ENCODE measurements around the gene CEMIP.
"Not testable (repeated sequence)": the region's sequence is repeated elsewhere in the genome, so short reads cannot be mapped to it uniquely, and the experiment has no call there.

CEMIP gene

DNA sequence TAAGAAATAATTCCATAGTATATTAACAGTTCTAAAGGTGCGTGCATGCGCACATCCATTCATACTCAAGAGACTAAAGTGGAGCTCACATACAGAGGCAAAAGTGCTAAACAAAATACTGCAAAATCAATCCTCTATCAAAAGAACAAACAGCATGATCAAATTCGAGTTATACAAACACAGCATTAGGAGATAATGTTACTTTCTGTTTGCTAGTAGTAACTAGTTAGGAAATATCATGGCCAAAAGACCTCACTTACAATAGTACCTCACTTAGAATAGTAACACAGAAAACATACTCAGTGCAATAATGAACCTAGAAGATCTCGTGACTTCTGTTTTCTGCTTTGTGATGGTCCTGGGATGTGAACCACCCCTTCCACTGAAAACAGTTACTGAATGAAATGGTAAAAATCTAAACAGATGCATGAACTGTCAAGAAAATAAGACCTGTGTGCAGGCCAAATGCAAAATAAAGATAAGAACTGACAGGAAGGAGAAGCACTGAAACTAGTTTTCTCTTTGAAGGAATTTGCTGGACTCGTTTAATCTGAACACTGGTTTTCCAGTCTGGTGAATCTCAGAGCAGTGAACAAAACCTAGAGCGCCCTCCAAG is 20.9 kb upstream of the CEMIP start:
- Histone ChIP-seq H3K36me3 (ENCODE audit: insufficient read depth, low read length) (no peaks in the 10 kb centered on the region), H3K9ac (ENCODE audit: low read length) (no peak overlapping the region), H3K27ac (ENCODE audit: low read depth, low read length) (no peak overlapping the region), H3K27me3 (ENCODE audit: control insufficient read depth in 1 of 2, insufficient read depth in 2 of 2, low read length in 2 of 2) (no peaks in the 10 kb centered on the region), H3K4me3 (ENCODE audit: low read depth in 1 of 2, low read length in 2 of 2) (no peak overlapping the region), H3K4me1 (ENCODE audit: insufficient read depth, low read length) (no peaks in the 10 kb centered on the region), H3K9me3 (ENCODE audit: low read length) (no peaks in the 10 kb centered on the region)

- H3K27me3 ChIP-seq (ENCODE audit: control insufficient read depth in 1 of 2, insufficient read depth in 2 of 2, low read length in 2 of 2), result no peaks in the 10 kb centered on the region
- no peaks in the 10 kb centered on the region for H3K9me3 ChIP-seq (ENCODE audit: low read length)
- H3K4me1 ChIP-seq (ENCODE audit: insufficient read depth, low read length), result no peaks in the 10 kb centered on the region
- H3K9ac ChIP-seq (ENCODE audit: low read length), result no peak overlapping the region
- no peak overlapping the region for H3K27ac ChIP-seq (ENCODE audit: low read depth, low read length)
- H3K36me3 ChIP-seq (ENCODE audit: insufficient read depth, low read length), result no peaks in the 10 kb centered on the region
- H3K4me3 ChIP-seq (ENCODE audit: low read depth in 1 of 2, low read length in 2 of 2), result no peak overlapping the region
These were observed 18.2 kb upstream of the CEMIP start for GRCh38 chr15:80760960-80761359.

DNA sequence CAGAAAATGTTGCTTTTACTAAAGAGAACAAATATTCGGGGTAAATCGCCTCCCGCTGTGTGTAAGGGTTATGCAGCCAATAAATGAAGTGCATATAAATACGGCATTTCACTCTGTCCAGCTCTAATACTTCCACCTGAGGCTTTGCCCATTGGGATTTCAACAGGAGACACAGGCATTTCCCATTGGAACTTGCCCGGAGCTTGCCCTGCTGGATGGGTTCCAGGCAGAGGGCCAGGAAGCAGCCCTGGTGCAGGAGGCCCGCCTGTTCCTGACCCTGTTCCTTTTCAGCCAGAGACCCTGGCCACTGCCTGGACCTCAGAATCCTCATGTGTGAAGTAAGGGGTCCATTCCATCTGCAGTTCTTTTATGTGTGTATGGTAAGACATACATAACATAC is 17.4 kb upstream of the CEMIP start:
- H3K9ac ChIP-seq (ENCODE audit: low read length), result no peak overlapping the region
- H3K9me3 ChIP-seq (ENCODE audit: low read length), result no peaks in the 10 kb centered on the region
- H3K4me3 ChIP-seq (ENCODE audit: low read depth in 1 of 2, low read length in 2 of 2), result no peak overlapping the region
- H3K27ac ChIP-seq (ENCODE audit: low read depth, low read length), result no peak overlapping the region
- H3K27me3 ChIP-seq (ENCODE audit: control insufficient read depth in 1 of 2, insufficient read depth in 2 of 2, low read length in 2 of 2), result no peaks in the 10 kb centered on the region
- no peaks in the 10 kb centered on the region for H3K4me1 ChIP-seq (ENCODE audit: insufficient read depth, low read length)
- H3K36me3 ChIP-seq (ENCODE audit: insufficient read depth, low read length), result no peaks in the 10 kb centered on the region

GRCh38 chr15:80763235-80763634 is 15.9 kb upstream of the CEMIP start:
- H3K4me3 ChIP-seq (ENCODE audit: low read depth in 1 of 2, low read length in 2 of 2); H3K27me3 ChIP-seq (ENCODE audit: control insufficient read depth in 1 of 2, insufficient read depth in 2 of 2, low read length in 2 of 2); H3K9ac ChIP-seq (ENCODE audit: low read length); H3K9me3 ChIP-seq (ENCODE audit: low read length); H3K36me3 ChIP-seq (ENCODE audit: insufficient read depth, low read length); H3K4me1 ChIP-seq (ENCODE audit: insufficient read depth, low read length); H3K27ac ChIP-seq (ENCODE audit: low read depth, low read length): not testable (repeated sequence)

GRCh38 chr15:80764535-80764934 is 14.6 kb upstream of the CEMIP start:
- no peak overlapping the region for H3K27ac ChIP-seq (ENCODE audit: low read depth, low read length)
- no peaks in the 10 kb centered on the region for H3K4me1 ChIP-seq (ENCODE audit: insufficient read depth, low read length)
- H3K4me3 ChIP-seq (ENCODE audit: low read depth in 1 of 2, low read length in 2 of 2), result no peak overlapping the region
- no peak overlapping the region for H3K9ac ChIP-seq (ENCODE audit: low read length)
- H3K9me3 ChIP-seq (ENCODE audit: low read length), result no peaks in the 10 kb centered on the region
- no peaks in the 10 kb centered on the region for H3K27me3 ChIP-seq (ENCODE audit: control insufficient read depth in 1 of 2, insufficient read depth in 2 of 2, low read length in 2 of 2)
- no peaks in the 10 kb centered on the region for H3K36me3 ChIP-seq (ENCODE audit: insufficient read depth, low read length)

DNA sequence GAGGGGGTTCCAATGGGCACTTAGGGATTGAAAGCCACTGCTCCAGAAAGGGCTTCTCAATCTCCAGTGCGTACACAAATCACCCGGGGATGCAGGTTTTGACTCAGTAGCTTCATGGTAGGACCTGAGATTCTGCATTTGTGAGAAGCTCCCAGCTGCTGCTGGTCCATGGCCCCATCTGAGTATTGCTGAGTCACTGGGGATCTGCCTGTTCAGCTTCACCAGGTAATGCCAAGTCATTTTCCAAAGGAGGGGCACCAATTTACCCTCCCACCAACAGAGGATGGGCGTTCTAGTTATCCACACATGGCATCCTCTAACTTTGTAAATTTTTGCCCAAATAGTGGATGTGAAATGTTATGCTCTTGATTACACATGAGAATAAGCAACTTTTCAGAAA is 12.9 kb upstream of the CEMIP start:
- no peak overlapping the region for H3K4me3 ChIP-seq (ENCODE audit: low read depth in 1 of 2, low read length in 2 of 2)
- no peaks in the 10 kb centered on the region for H3K36me3 ChIP-seq (ENCODE audit: insufficient read depth, low read length)
- no peaks in the 10 kb centered on the region for H3K27me3 ChIP-seq (ENCODE audit: control insufficient read depth in 1 of 2, insufficient read depth in 2 of 2, low read length in 2 of 2)
- no peaks in the 10 kb centered on the region for H3K4me1 ChIP-seq (ENCODE audit: insufficient read depth, low read length)
- H3K9ac ChIP-seq (ENCODE audit: low read length), result no peak overlapping the region
- H3K27ac ChIP-seq (ENCODE audit: low read depth, low read length), result no peak overlapping the region
- H3K9me3 ChIP-seq (ENCODE audit: low read length), result no peaks in the 10 kb centered on the region

- Histone ChIP-seq H3K9me3 (ENCODE audit: low read length) (no peaks in the 10 kb centered on the region), H3K27me3 (ENCODE audit: control insufficient read depth in 1 of 2, insufficient read depth in 2 of 2, low read length in 2 of 2) (no peaks in the 10 kb centered on the region), H3K27ac (ENCODE audit: low read depth, low read length) (no peak overlapping the region), H3K4me3 (ENCODE audit: low read depth in 1 of 2, low read length in 2 of 2) (no peak overlapping the region), H3K9ac (ENCODE audit: low read length) (no peak overlapping the region), H3K4me1 (ENCODE audit: insufficient read depth, low read length) (no peaks in the 10 kb centered on the region), H3K36me3 (ENCODE audit: insufficient read depth, low read length) (no peaks in the 10 kb centered on the region)
These were observed 11.0 kb upstream of the CEMIP start for GRCh38 chr15:80768158-80768557.

- no peaks in the 10 kb centered on the region for H3K36me3 ChIP-seq (ENCODE audit: insufficient read depth, low read length)
- no peak overlapping the region for H3K9ac ChIP-seq (ENCODE audit: low read length)
- no peak overlapping the region for H3K27ac ChIP-seq (ENCODE audit: low read depth, low read length)
- no peaks in the 10 kb centered on the region for H3K27me3 ChIP-seq (ENCODE audit: control insufficient read depth in 1 of 2, insufficient read depth in 2 of 2, low read length in 2 of 2)
- no peaks in the 10 kb centered on the region for H3K4me1 ChIP-seq (ENCODE audit: insufficient read depth, low read length)
- H3K4me3 ChIP-seq (ENCODE audit: low read depth in 1 of 2, low read length in 2 of 2), result no peak overlapping the region
- H3K9me3 ChIP-seq (ENCODE audit: low read length), result no peaks in the 10 kb centered on the region
These were observed 9.9 kb upstream of the CEMIP start for GRCh38 chr15:80769153-80769828.

- no peaks in the 10 kb centered on the region for H3K9me3 ChIP-seq (ENCODE audit: low read length)
- no peak overlapping the region for H3K9ac ChIP-seq (ENCODE audit: low read length)
- H3K36me3 ChIP-seq (ENCODE audit: insufficient read depth, low read length), result no peaks in the 10 kb centered on the region
- no peaks in the 10 kb centered on the region for H3K4me1 ChIP-seq (ENCODE audit: insufficient read depth, low read length)
- no peak overlapping the region for H3K4me3 ChIP-seq (ENCODE audit: low read depth in 1 of 2, low read length in 2 of 2)
- no peaks in the 10 kb centered on the region for H3K27me3 ChIP-seq (ENCODE audit: control insufficient read depth in 1 of 2, insufficient read depth in 2 of 2, low read length in 2 of 2)
- no peak overlapping the region for H3K27ac ChIP-seq (ENCODE audit: low read depth, low read length)
These were observed 9.1 kb upstream of the CEMIP start for GRCh38 chr15:80769829-80770705.

DNA sequence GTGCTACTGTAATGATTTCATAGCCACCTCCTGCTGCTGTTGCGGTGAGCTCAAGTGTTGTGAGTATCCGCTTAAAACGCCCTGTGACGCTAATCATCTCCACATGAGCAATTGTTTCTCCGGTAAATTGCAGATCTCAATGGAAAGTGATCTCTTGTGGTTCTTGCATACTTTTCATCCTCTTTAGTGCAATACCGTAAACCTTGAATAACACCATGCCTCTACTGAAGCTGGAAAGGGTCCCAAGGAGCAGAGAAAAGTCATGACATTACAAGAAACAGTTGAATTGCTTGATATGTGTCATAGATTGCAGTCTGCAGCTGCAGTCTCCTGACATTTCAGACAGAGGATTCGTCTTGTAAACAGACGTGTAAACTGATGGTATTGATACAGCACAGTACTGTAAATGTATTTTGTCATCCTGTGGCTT is 6.0 kb upstream of the CEMIP start:
- H3K27me3 ChIP-seq (ENCODE audit: control insufficient read depth in 1 of 2, insufficient read depth in 2 of 2, low read length in 2 of 2), result peaks cover 5 to 9% of the 10 kb centered on the region in 2 donors

DNA sequence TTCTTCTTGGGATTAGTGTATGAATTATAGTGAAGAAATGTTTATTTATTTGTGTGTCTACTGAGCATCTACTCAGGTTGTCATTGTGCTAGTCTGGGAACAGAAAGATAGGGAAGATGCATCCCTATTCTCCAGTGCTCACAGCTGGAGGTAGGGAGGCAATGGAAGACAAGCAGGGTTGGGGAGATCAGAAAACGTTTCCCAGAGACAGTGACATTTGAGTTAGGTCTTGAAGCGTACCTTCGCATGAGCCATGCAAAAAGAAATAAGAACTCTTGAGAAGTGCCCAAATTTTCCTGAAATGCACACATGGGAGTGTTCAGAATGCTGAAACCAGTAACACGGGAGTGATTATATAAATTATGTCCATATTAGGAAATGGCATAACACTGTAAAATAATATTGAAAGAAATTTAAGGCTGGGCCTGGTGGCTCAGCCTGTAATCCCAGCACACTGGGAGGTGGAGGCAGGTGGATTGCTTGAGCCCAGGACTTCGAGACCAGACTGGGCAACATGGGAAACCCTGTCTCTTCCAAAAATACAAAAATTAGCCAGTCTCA is 5.3 kb upstream of the CEMIP start:
- H3K36me3 ChIP-seq (ENCODE audit: insufficient read depth, low read length), result no peaks in the 10 kb centered on the region
- no peak overlapping the region for H3K4me3 ChIP-seq (ENCODE audit: low read depth in 1 of 2, low read length in 2 of 2)
- H3K9ac ChIP-seq (ENCODE audit: low read length), result no peak overlapping the region
- H3K27me3 ChIP-seq (ENCODE audit: control insufficient read depth in 1 of 2, insufficient read depth in 2 of 2, low read length in 2 of 2), result peaks cover 6 to 14% of the 10 kb centered on the region in 2 donors
- no peaks in the 10 kb centered on the region for H3K9me3 ChIP-seq (ENCODE audit: low read length)
- peaks cover 6% of the 10 kb centered on the region for H3K4me1 ChIP-seq (ENCODE audit: insufficient read depth, low read length)
- H3K27ac ChIP-seq (ENCODE audit: low read depth, low read length), result no peak overlapping the region

More for the DNA sequence above, 6.0 kb upstream of the CEMIP start:
- no peaks in the 10 kb centered on the region for H3K9me3 ChIP-seq (ENCODE audit: low read length)
- no peaks in the 10 kb centered on the region for H3K36me3 ChIP-seq (ENCODE audit: insufficient read depth, low read length)
- H3K27ac ChIP-seq (ENCODE audit: low read depth, low read length), result no peak overlapping the region
- no peak overlapping the region for H3K9ac ChIP-seq (ENCODE audit: low read length)
- no peaks in the 10 kb centered on the region for H3K4me1 ChIP-seq (ENCODE audit: insufficient read depth, low read length)
- no peak overlapping the region for H3K4me3 ChIP-seq (ENCODE audit: low read depth in 1 of 2, low read length in 2 of 2)
